Testis (tissue), 2 donors: ENCODE data around the gene LRRC7.

ENCODE experiments used
- CTCF ChIP-seq, 3 experiments: fragments of 450-650 bp in 2 of 3; fragments of 200-600 bp in 1 of 3; sonication (generic) in 1 of 3; IDR thresholded peaks; one replicate each; pipeline ENCODE4 v1.5.1; 2016 to 2019; ENCODE audit warnings: antibody characterized with exemption in 3 of 3, mild to moderate bottlenecking in 2 of 3, moderate library complexity in 1 of 3
- POLR2A ChIP-seq: fragments of 450-650 bp; IDR thresholded peaks from one replicate; pipeline ENCODE4 v1.6.1; 2017; ENCODE audit warnings: antibody characterized with exemption, mild to moderate bottlenecking, moderate library complexity

GRCh38 chr1:70146488-70146887, 578.8 kb downstream of the LRRC7 start:
- no peak for TF ChIP-seq CTCF (IDR thresholded peaks at IDR 0.05)
- no peak for TF ChIP-seq POLR2A
